ENCODE measurements around the gene UROC1.
A peak's percentile ranks its signal among the peaks of the same experiment; 100 is the strongest.

Gene UROC1

GRCh38 chr3:126545544-126545943 lies 28.0 kb upstream of the UROC1 start:
- Histone ChIP-seq H3K23ac (ENCODE audit: low read length in 2 of 2) (no peak overlapping the region), H3K18ac (ENCODE audit: low read depth in 1 of 2, low read length in 2 of 2) (no peak overlapping the region), H2AK5ac (ENCODE audit: low read length, severe bottlenecking) (no peak overlapping the region), H3K4me2 (ENCODE audit: low read length, poor library complexity, severe bottlenecking) (no peak overlapping the region), H2BK120ac (ENCODE audit: low read depth, low read length) (no peak overlapping the region), H3K9ac (ENCODE audit: low read length) (no peak overlapping the region), H2AFZ (ENCODE audit: low read depth, low read length) (no peak overlapping the region), H4K8ac (ENCODE audit: low read length) (no peak overlapping the region), H3K27ac (ENCODE audit: low read length, poor library complexity, severe bottlenecking) (no peak overlapping the region), H2BK5ac (ENCODE audit: low read depth, low read length, poor library complexity, severe bottlenecking) (no peak overlapping the region), H3K36me3 (ENCODE audit: control insufficient read depth in 1 of 2, insufficient read depth in 2 of 2, low read depth in 1 of 2, low read length in 2 of 2) (no peaks in the 10 kb centered on the region), H4K91ac (ENCODE audit: low read length) (no peak overlapping the region), H3K4me1 (ENCODE audit: control insufficient read depth, insufficient read depth, low read depth, low read length) (peaks cover 11% of the 10 kb centered on the region), H3K4me3 (ENCODE audit: insufficient read depth in 1 of 2, low read depth in 1 of 2, low read length in 2 of 2) (no peak overlapping the region), H3K14ac (ENCODE audit: low read length in 2 of 2) (no peak overlapping the region), H3K9me3 (ENCODE audit: control insufficient read depth, low read length) (no peaks in the 10 kb centered on the region), H3K79me1 (replicated peaks; ENCODE audit: low read length, poor library complexity, severe bottlenecking) (no peaks in the 10 kb centered on the region), H2BK12ac (ENCODE audit: low read length in 2 of 2) (no peak overlapping the region), H3K27me3 (ENCODE audit: control insufficient read depth in 1 of 2, insufficient read depth in 1 of 2, low read length in 2 of 2) (peaks cover 40 to 53% of the 10 kb centered on the region in 2 experiments), H2BK15ac (ENCODE audit: low read depth, poor library complexity, severe bottlenecking) (no peak overlapping the region), H3K4ac (ENCODE audit: low read depth in 1 of 2, low read length in 2 of 2) (no peak overlapping the region)
- 89% methylated on average over 5 of the region's 5 CpGs for WGBS
- DNase-seq, result no peak

GRCh38 chr3:126544596-126545281 lies 27.2 kb upstream of the UROC1 start:
- no peak overlapping the region for H3K4me3 ChIP-seq (ENCODE audit: insufficient read depth in 1 of 2, low read depth in 1 of 2, low read length in 2 of 2)
- no peak overlapping the region for H4K91ac ChIP-seq (ENCODE audit: low read length)
- H3K23ac ChIP-seq (ENCODE audit: low read length in 2 of 2), result no peak overlapping the region
- no peak overlapping the region for H4K8ac ChIP-seq (ENCODE audit: low read length)
- no peaks in the 10 kb centered on the region for H3K79me1 ChIP-seq (replicated peaks; ENCODE audit: low read length, poor library complexity, severe bottlenecking)
- no peak for DNase-seq
- 81% methylated on average over 7 of the region's 7 CpGs for WGBS
- H3K27ac ChIP-seq (ENCODE audit: low read length, poor library complexity, severe bottlenecking), result no peak overlapping the region
- no peaks in the 10 kb centered on the region for H3K36me3 ChIP-seq (ENCODE audit: control insufficient read depth in 1 of 2, insufficient read depth in 2 of 2, low read depth in 1 of 2, low read length in 2 of 2)
- no peak overlapping the region for H2BK12ac ChIP-seq (ENCODE audit: low read length in 2 of 2)
- H3K9me3 ChIP-seq (ENCODE audit: control insufficient read depth, low read length), result no peaks in the 10 kb centered on the region
- H3K4ac ChIP-seq (ENCODE audit: low read depth in 1 of 2, low read length in 2 of 2), result no peak overlapping the region
- H3K4me2 ChIP-seq (ENCODE audit: low read length, poor library complexity, severe bottlenecking), result no peak overlapping the region
- H3K14ac ChIP-seq (ENCODE audit: low read length in 2 of 2), result no peak overlapping the region
- H3K18ac ChIP-seq (ENCODE audit: low read depth in 1 of 2, low read length in 2 of 2), result no peak overlapping the region
- no peak overlapping the region for H2AFZ ChIP-seq (ENCODE audit: low read depth, low read length)
- H3K4me1 ChIP-seq (ENCODE audit: control insufficient read depth, insufficient read depth, low read depth, low read length), result peaks cover 17% of the 10 kb centered on the region
- no peak overlapping the region for H2BK15ac ChIP-seq (ENCODE audit: low read depth, poor library complexity, severe bottlenecking)
- H2BK120ac ChIP-seq (ENCODE audit: low read depth, low read length), result no peak overlapping the region
- H3K27me3 ChIP-seq (ENCODE audit: control insufficient read depth in 1 of 2, insufficient read depth in 1 of 2, low read length in 2 of 2), result peaks cover 32 to 45% of the 10 kb centered on the region in 2 experiments
- no peak overlapping the region for H2BK5ac ChIP-seq (ENCODE audit: low read depth, low read length, poor library complexity, severe bottlenecking)
- no peak overlapping the region for H3K9ac ChIP-seq (ENCODE audit: low read length)
- H2AK5ac ChIP-seq (ENCODE audit: low read length, severe bottlenecking), result no peak overlapping the region

DNA sequence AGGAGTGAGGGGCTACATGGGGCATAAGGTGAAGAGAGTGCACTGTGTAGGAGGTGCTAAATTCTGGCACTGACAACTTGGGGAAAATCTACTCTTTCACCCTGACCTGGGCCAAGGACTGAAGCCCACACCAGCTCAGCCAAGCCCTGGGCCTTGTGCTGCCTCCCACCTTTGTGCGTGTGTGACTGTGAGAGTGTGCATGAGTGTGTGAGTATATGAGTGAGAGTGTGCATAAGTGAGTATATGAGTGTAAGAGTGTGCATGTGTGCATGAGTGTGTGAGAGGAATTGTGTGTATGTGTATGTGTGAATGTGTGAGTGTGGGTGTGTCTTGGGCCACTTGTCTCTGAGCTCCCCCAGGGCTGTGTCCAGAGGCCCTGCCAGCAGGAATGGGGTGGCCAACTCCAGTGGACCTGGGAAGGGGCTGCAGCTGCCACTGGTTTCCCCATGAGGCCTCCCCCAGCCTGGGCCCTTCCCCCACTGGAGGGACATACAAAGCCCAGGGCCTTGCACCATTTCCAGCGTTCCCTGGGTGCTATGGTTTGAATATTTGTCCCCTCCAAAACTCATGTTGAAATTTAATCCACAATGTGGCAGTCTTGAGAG lies 26.0 kb upstream of the UROC1 start:
- H2BK12ac ChIP-seq (ENCODE audit: low read length in 2 of 2), result no peak overlapping the region

GRCh38 chr3:126542340-126543241 lies 25.0 kb upstream of the UROC1 start:
- Histone ChIP-seq H3K14ac (ENCODE audit: low read length in 2 of 2) (no peak overlapping the region), H3K4ac (ENCODE audit: low read depth in 1 of 2, low read length in 2 of 2) (no peak overlapping the region), H4K91ac (ENCODE audit: low read length) (no peak overlapping the region), H2BK5ac (ENCODE audit: low read depth, low read length, poor library complexity, severe bottlenecking) (no peak overlapping the region), H2BK120ac (ENCODE audit: low read depth, low read length) (no peak overlapping the region), H3K4me1 (ENCODE audit: control insufficient read depth, insufficient read depth, low read depth, low read length) (peaks cover 24% of the 10 kb centered on the region), H3K27ac (ENCODE audit: low read length, poor library complexity, severe bottlenecking) (no peak overlapping the region), H4K8ac (ENCODE audit: low read length) (peak overlapping the region; percentile 22), H3K79me1 (replicated peaks; ENCODE audit: low read length, poor library complexity, severe bottlenecking) (no peaks in the 10 kb centered on the region), H3K9ac (ENCODE audit: low read length) (no peak overlapping the region), H2BK12ac (ENCODE audit: low read length in 2 of 2) (no peak overlapping the region), H3K18ac (ENCODE audit: low read depth in 1 of 2, low read length in 2 of 2) (no peak overlapping the region), H3K9me3 (ENCODE audit: control insufficient read depth, low read length) (no peaks in the 10 kb centered on the region), H3K27me3 (ENCODE audit: control insufficient read depth in 1 of 2, insufficient read depth in 1 of 2, low read length in 2 of 2) (peaks cover 20 to 49% of the 10 kb centered on the region in 2 experiments), H3K4me3 (ENCODE audit: insufficient read depth in 1 of 2, low read depth in 1 of 2, low read length in 2 of 2) (no peak overlapping the region), H3K23ac (ENCODE audit: low read length in 2 of 2) (no peak overlapping the region), H2AK5ac (ENCODE audit: low read length, severe bottlenecking) (no peak overlapping the region), H2AFZ (ENCODE audit: low read depth, low read length) (no peak overlapping the region), H2BK15ac (ENCODE audit: low read depth, poor library complexity, severe bottlenecking) (no peak overlapping the region), H3K36me3 (ENCODE audit: control insufficient read depth in 1 of 2, insufficient read depth in 2 of 2, low read depth in 1 of 2, low read length in 2 of 2) (no peaks in the 10 kb centered on the region), H3K4me2 (ENCODE audit: low read length, poor library complexity, severe bottlenecking) (no peak overlapping the region)
- WGBS, result 95% methylated on average over 57 of the region's 57 CpGs
- DNase-seq, result no peak

More for the DNA sequence above, 26.0 kb upstream of the UROC1 start:
- H3K4me2 ChIP-seq (ENCODE audit: low read length, poor library complexity, severe bottlenecking), result no peak overlapping the region
- H3K14ac ChIP-seq (ENCODE audit: low read length in 2 of 2), result no peak overlapping the region
- no peaks in the 10 kb centered on the region for H3K79me1 ChIP-seq (replicated peaks; ENCODE audit: low read length, poor library complexity, severe bottlenecking)
- peaks cover 24 to 44% of the 10 kb centered on the region in 2 experiments for H3K27me3 ChIP-seq (ENCODE audit: control insufficient read depth in 1 of 2, insufficient read depth in 1 of 2, low read length in 2 of 2)
- WGBS, result 97% methylated on average over 2 of the region's 2 CpGs
- H4K91ac ChIP-seq (ENCODE audit: low read length), result no peak overlapping the region
- no peak overlapping the region for H3K4ac ChIP-seq (ENCODE audit: low read depth in 1 of 2, low read length in 2 of 2)
- H2AFZ ChIP-seq (ENCODE audit: low read depth, low read length), result no peak overlapping the region
- H4K8ac ChIP-seq (ENCODE audit: low read length), result no peak overlapping the region
- no peak overlapping the region for H3K23ac ChIP-seq (ENCODE audit: low read length in 2 of 2)
- no peak overlapping the region for H2AK5ac ChIP-seq (ENCODE audit: low read length, severe bottlenecking)
- no peak overlapping the region for H3K18ac ChIP-seq (ENCODE audit: low read depth in 1 of 2, low read length in 2 of 2)
- H2BK5ac ChIP-seq (ENCODE audit: low read depth, low read length, poor library complexity, severe bottlenecking), result no peak overlapping the region
- peaks cover 24% of the 10 kb centered on the region for H3K4me1 ChIP-seq (ENCODE audit: control insufficient read depth, insufficient read depth, low read depth, low read length)
- no peak for DNase-seq
- H3K9me3 ChIP-seq (ENCODE audit: control insufficient read depth, low read length), result no peaks in the 10 kb centered on the region
- no peak overlapping the region for H2BK120ac ChIP-seq (ENCODE audit: low read depth, low read length)
- no peak overlapping the region for H3K4me3 ChIP-seq (ENCODE audit: insufficient read depth in 1 of 2, low read depth in 1 of 2, low read length in 2 of 2)
- H3K9ac ChIP-seq (ENCODE audit: low read length), result no peak overlapping the region
- no peak overlapping the region for H3K27ac ChIP-seq (ENCODE audit: low read length, poor library complexity, severe bottlenecking)
- H3K36me3 ChIP-seq (ENCODE audit: control insufficient read depth in 1 of 2, insufficient read depth in 2 of 2, low read depth in 1 of 2, low read length in 2 of 2), result no peaks in the 10 kb centered on the region
- H2BK15ac ChIP-seq (ENCODE audit: low read depth, poor library complexity, severe bottlenecking), result no peak overlapping the region
